NCI-H774 (cell line): Measurements from ENCODE around the gene FHAD1.

Experiments
- DNase-seq: peaks from one replicate; lab custom pipeline; 2025; lab: John Stamatoyannopoulos, UW

The FHAD1 gene

DNA sequence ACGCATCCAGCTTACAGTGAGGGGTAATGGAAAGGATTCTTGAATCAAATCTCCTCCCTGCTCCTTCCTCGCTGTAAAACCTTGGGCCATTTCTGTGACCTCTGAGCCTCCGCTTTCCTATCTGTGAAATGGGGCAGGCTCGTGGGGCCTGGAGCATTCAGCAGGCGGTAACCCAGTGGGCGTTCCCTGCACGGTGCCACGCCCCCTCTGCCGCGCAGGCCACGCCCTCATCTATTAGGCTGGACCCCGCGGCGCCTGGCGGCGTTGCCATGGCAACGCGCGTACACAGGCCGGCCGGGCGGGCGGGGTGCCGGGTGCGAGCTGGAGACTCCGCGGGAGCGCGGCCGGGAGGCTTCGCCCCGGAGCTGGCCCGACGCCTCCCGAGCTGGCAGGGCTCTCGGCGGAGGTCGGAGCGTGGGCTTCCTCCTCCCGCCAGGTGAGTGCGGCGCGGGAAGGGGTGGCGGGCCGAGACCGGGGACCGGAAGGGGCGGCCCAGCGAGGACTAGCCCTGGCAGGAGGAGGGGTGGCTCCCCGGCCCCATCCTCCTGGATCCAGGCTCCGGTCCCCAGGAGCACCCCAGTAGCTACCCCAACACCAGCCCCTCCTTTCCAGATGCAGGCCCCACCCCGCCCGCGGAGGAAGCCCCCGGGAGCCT lies at the start of gene FHAD1:
TSS of gene FHAD1 (plus strand) at position 264 of the 655 bp plus-strand sequence. CDS start 4,562 bp downstream, outside the sequence.
- peak; percentile 36 for DNase-seq

DNA sequence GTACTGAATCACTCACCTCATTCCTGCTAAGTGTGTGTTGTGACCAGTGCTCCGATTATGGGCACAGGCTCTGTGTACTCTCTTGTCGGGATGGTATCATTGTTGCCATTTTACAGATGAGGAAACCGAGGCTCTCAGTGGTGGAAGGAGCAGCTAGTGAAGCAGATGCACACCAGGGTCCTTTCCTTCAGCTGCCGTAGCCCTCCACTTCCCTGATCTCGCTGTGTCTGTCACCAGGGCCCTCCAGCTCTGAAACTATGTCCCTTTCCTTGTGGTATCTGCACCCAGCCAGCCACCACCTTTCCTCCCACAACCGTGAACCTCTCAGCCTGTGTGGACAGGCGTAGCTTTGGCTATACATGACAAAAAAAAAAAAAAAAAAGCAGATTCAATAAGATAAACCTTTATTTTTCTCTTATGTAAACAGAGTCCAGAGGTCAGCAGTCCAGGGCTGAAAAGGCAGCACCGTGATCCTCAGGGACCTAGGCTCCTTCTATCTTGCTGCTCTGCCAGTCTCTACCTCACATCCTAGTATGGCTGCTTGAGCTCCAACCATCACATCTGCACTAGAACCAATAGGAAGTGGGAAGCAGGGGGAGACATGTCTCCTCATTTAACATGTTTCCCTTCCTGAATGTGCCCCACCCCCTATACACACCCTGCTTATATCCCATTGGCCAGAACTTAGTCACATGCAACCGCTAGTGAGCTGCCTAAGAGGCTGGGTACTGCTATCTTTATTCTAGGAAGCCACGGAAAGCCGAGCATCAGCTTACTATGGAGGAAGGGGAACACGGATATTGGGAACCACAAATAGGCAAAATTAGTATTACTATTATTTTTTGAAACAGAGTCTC lies 49.2 kb upstream of the FHAD1 start:
- no peak for DNase-seq

DNA sequence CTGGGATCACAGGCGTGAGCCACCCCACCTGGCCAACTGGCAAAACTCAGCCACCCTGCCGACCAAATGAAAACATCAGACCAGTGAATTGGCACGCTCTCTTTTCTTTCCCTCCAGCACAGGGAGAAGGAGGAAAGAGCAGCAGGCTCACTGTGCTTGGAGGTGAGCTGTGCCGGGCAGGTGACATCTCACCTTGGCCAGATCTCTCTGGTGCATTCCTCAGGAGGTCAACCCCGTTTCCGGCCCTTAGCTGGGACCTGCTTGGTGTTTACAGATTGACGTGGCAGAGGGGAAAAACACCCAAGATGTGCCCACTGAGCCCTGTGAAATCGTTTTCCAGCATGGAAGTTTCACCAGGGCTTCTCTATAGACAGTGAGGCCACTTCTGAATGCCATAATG lies 48.3 kb upstream of the FHAD1 start:
- DNase-seq = no peak

DNA sequence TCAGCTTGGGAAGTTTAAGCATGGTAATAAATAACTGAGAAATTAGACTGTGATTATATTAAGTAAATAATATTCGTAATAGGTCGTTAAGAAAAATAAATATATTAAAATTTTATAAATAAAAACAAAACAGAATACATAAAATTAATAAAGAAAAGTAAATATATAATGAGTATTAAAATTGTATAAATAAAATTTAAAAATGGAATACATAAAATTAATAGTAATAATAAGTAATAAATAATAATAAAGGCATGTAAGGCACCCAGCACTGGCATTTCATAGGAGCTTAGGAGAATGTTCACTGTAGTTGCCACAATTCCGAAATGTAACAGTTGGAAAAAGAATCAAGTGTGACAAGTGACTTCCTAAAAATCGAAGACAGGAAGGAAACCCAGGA lies 45.8 kb upstream of the FHAD1 start:
- DNase-seq = no peak

DNA sequence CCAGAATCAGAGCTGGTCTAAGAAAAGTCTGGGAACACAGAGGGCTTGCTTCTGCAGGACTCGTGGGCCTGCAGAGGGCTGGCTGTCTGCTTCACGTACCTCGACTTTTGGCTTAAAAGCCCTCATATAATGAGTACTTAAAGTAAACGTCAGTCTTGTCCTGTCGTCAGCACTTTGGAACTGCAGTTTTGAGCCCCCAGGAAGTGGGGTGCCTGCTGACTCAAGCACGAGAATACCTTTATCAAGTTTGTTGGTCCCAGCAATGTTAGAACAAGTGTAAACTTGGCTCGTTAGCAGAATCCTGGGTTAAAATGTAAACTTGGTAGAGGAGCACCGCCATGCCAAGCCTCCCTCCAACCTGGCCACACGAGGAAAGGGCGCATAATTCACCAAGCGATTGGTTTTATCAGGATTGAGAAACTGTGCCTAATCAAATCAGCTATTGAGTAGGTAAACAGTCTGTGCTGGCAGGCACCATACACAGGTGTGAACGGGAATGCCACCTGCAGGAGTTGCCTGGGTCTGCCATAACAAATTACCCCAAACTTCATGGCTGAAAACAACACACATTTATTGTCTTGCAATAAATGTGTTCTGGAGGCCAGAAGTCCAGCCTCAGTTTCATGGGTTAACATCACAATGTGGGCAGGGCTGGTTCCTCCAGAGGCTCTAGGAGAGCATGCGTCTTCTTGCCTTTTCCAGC lies 45.0 kb upstream of the FHAD1 start:
- no peak for DNase-seq

DNA sequence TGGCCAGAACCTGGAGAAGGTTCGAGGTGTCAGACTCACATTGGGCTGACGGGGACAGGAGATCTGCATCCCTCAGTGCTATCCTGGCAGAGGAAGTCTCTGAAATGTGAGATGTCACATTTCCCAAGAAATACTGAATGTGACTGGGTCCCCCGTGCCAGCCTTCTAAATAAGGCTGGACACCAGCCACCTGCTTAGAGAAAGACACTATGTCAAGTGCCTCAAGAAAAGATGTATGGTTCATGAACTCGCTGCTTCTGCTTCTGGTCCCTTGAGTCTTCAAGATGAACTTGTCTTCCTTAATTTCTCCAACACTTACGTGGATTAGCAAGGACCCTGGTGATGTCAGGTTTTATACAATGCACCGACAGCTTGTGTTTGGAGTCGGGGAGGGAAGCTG lies 42.1 kb upstream of the FHAD1 start:
- DNase-seq = no peak

DNA sequence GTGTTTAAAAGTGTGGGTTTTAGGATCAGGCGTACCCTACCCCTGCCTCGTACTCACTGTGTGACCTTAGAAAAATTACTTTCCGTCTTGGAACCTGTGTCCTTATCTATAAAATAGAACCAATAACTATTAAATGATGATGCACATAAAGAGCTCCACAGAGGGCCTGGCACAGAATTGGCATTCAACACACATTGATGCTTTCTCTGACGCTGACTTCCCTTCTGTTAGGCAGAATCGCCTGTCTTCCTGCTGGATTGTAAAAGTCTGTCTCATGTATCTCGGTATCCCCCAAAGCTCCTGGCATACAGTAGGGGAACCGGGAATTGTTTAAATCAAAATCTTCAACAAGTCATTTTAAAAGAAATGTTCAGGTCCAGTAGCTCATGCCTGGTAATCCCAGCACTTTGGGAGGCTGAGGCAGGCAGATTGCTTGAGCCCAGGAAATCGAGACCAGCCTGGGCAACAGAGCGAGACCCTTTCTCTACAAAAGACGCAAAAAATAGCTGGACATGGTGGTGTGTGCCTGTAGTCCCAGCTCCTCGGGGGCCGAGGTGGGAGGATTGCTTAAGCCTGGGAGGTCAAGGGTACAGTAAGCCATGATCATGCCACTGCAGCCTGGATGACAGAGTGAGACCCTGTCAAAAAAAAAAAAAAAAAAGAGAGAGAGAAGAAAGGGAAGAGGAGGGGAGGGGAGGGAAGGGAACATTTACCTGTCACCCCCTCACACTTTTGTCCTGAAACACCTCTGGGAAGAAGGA lies 41.3 kb upstream of the FHAD1 start:
- no peak for DNase-seq

DNA sequence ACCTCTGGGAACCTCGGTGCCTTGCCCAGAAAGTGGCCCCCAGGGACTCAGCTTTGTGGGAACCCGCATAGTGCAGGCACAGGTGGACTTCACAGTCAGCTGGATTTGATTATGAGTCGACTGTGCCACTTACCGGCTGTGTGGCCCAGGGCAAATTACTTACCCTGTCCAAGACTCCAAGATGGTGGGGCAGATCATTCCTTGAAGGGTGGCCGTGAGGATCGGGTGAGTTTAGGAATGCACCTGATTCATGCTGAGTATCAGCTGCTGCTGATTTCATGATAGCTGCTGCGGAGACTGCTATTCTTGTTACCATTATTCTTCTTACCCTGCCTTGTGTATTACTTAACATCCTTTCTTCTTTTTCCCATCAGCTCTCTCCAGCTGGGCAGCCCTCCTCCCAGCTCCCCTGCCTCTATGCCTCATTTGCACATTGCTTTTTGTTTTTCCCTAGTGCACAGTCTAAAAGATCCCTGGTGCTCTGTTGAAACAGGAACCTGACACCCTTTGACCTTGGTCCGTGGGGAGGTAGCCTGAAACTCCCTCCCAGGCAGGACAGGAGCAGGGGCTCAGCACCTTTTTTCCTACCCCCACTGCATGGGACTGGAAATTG lies 40.5 kb upstream of the FHAD1 start:
- no peak for DNase-seq

DNA sequence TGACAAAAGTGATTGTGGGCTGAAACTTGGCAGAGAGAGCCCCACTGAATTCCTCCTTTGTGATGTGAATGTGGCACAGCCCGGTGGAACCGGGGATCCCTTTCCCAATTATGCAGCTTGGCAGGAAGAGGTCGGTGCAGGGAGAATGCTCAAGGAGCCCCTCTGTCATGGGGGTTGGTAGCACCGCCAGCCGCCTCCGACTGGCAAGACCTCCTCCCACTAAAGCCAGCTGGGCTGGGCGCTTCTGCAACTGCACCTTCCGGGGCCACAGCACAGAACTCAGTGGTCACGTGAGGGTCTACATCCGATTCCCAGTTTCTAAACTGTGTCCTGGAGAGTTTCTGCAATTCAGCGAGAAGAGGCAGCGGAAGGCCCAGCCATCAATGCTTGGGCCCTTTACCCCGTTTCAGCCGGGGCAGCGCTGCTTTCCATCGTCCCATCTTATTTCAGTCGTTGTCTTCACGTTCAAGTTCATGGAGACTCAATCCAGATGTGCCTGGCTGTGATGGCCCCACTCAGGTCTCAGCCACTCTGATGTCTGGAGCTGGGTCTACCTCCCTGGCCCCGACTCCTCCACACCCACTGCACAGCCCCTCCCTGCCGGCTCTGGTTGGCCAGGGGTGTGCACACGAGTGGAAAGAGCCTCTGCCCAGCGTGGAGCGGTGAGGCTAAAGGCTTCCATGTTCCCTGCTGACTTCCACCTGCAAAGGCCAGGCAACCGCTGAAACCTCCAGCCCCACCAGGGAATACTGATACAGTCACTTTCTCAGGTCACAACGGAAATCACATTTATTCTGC lies 39.8 kb upstream of the FHAD1 start:
- DNase-seq = no peak

DNA sequence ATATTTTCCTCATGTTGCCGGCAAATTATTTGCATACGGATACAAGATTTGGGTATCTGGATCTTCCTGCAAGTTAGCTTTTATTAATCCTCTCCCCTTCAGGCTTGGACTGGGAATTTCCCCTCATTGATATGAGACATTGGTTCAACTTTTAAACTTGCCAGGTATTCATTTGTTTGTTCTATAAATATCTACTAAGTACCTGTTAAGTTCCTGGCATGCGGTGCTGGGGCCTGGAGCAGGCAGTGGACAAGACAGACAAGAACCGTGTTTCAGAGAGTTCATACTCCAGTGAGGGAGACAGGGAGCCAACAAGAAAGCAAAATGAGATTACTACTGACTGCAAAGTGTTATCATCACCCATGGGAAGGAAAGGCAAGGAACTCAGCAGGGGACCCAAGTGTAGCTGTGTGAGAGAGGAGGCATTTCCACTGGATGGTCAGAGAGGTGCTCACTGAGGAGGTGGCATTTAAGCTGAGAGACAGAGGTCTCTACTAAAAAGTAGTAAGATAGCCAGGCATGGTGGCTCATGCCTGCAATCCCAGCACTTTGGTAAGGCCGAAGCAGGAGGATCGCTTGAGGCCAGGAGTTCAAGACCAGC lies 39.1 kb upstream of the FHAD1 start:
- no peak for DNase-seq

DNA sequence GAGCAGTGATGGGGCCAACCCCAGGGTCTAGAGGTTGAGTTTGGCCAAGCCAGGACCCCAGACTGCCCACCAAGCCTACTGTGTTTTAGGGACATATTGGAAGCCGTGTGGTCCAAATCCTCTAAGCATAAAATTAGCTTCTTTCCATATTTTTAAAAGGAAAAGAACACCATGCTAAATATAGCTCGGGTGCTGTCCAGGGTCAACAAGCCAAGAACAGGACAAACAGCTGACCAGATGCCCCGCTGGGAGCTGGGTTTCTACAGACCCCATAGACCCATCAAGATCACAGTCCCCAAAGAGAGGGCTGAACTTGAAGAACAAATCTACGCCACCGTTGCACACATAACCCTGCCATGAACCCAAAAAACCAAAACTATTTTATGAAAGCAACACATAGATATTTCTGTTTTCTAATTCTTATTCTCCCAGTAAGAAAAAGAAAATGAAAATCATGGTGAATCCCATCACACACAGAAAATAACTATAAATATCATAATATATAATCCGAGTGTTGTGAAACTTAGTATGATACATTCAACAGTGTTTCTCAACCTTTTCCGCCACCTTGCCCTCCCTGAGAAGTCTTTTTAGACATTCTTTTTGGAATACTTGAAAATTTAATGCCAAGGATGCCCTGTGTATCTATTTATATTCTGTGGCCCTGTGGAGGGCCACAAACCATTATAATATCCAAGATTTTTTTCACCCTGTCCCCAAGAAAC lies 36.2 kb upstream of the FHAD1 start:
- no peak for DNase-seq

DNA sequence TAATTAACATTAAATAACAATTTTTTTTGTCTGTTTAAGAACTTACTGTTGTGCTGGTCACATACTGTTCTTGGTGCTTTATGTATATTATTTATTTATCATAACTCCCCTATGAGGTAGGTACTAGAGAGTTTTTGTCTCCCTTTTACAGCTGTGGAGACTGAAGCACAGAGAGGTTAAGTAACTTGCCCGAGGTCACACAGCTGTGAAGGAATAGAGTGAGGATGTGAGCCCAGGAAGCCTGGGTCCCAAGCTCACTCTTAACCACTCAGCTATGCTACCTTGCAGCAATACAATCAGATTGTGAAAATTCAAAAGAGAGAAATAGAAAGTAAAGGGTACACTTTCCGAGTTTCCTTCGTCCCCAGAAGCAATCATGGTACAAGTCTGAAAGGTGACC lies 35.6 kb upstream of the FHAD1 start:
- DNase-seq = no peak

DNA sequence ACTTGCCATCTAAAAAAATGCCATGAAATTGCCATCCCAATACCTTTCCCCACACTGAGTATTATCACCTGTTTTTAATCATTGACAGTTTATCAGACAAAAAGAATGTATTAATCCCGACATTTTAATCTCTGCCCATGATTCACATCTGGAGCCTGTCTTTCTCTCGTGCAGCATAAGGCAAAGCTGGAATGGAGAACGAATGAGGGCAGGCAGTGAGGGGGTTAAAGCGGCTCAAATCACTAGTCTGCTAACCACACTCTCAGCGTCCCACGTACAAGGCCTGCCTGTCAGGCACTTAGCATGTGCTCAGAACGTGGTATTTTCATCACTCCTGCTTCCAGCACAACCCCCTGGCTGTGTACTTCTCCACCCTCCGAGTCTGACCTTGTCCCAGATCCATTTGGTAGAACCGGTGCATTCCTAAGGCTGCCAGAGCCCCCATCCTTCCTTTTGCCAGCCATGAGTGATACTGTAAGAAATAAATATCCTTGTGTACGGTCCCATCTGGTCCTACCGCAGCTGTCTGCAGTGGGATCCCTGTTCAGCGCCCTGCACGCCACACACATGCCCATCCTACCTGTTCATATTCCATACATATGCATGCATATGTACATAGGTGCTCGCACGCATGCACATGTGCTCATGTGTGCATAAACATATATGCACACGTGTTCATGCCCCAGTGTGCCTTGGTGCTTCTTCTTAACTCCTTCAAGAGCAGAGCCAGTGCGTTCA lies 34.6 kb upstream of the FHAD1 start:
- DNase-seq = no peak

DNA sequence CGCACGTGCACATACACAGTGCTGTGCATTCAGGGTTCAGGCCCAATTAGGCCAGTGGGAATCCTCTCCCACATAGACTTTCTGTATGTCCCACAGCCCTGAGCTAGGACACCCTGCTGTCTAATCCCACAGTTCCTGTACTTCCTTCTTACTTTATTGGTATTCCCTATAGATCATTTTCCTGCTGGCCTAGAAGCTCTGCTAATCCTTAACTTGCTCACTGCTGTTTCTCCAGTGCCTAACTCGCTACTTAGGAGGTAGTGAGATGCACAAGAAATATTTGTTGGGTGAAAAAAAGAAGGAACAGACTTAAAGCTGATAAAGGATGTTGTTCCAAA lies 34.1 kb upstream of the FHAD1 start:
- no peak for DNase-seq

DNA sequence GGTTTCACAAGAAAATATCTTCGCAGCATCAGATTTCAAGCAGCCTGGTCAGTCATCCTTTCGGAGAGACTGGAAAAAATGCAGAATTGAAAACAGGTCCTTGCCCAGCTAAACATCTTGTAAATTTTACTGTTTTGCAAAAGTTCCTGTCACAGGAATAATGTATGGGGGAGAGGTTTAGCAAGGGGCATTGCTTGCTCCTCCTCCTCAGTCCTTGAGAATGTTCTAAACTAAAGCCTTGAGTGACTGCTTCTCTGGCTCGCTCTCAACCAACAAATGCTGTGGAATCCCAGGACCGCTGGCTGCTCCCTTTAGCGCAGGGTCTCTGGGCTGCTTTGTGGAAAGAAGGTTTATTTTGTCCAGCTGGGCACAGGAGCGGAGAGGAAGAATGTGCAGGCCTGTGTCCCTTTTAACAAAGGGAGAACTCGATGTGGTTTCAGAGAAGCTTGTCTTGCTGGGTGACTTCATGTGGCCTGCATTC lies 33.6 kb upstream of the FHAD1 start:
- DNase-seq = no peak

DNA sequence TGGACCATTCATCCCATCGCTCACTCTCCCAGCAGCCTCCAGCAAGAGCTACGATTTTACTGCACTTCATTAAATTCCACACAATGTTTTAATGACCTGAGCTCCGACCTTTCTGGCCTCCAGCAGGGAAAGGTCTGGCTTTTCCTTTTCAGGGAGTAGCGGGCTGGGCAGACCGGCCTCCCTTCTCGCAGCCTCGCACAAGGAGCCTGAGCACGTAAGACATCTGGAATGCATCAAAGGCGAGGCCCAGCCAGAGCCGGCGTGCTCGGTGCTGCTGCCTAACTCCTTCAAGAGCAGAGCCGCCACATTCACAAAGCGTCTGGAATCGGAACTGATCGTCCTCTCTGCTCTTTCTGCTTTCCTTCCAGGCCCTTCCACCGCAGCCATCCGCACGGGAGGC lies 32.5 kb upstream of the FHAD1 start:
- no peak for DNase-seq

DNA sequence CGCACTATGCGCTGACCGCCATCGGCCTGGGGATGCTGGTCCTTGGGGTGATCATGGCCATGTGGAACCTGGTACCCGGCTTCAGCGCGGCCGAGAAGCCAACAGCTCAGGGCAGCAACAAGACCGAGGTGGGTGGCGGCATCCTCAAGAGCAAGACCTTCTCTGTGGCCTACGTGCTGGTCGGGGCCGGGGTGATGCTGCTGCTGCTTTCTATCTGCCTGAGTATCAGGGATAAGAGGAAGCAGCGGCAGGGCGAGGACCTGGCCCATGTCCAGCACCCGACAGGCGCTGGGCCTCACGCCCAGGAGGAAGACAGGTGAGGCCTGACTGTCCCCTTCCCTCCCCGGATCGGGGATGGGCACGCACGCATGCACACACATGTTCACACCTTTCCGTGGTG lies 31.9 kb upstream of the FHAD1 start:
- DNase-seq = no peak

DNA sequence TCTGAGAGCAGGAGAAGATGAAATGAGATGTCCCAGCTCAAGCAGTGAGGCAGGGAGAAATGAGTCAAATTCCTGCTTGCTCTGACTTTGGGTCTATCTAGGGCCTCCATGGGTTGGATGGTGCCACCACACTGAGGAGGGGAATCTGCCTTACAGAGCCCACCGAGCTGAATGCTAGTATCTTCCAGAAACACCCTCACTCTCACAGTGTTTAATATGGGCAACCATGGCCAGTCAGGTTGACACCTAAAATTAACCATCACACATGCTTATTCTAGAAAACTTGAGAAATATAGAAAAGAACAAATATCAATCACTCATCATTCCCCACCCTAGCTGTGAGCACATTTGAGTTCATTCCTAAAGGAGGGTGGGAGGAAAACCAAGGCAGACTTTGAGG lies 29.4 kb upstream of the FHAD1 start:
- no peak for DNase-seq
